WI38 (cell line): Measurements from ENCODE around the gene ERP29.

ENCODE experiments used
- H3K4me3 ChIP-seq: 2 replicates; pipeline ENCODE4 v1.5.1; 2011; ENCODE audit warnings: low read depth, mild to moderate bottlenecking, control low read depth, low read length
- TF ChIP-seq, protein P1 (sequence below): IDR thresholded peaks from 2 replicates; pipeline ENCODE4 v1.5.1; 2012; ENCODE audit warnings: low read depth, mild to moderate bottlenecking, control low read depth, low read length

The ERP29 gene

DNA sequence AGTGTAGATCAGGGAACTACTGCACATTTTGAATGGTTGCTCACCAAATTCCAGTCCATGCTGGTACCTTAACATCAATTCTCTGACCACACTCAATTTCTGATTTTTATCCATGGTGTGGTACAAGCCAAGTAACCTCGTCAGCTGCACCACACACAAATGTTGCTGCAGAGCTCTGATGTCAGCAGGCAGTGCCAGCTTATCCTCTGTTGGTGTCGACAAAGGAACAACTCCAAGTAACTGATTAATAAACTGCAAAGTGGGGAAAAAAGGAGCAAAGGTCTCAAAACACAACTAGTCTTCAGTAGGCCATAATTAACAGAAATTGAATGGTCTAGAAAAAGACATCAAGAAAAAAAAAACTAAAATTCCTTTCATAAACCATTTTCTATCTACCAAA, 47.9 kb downstream of the ERP29 start:
- TF ChIP-seq, protein P1, sequence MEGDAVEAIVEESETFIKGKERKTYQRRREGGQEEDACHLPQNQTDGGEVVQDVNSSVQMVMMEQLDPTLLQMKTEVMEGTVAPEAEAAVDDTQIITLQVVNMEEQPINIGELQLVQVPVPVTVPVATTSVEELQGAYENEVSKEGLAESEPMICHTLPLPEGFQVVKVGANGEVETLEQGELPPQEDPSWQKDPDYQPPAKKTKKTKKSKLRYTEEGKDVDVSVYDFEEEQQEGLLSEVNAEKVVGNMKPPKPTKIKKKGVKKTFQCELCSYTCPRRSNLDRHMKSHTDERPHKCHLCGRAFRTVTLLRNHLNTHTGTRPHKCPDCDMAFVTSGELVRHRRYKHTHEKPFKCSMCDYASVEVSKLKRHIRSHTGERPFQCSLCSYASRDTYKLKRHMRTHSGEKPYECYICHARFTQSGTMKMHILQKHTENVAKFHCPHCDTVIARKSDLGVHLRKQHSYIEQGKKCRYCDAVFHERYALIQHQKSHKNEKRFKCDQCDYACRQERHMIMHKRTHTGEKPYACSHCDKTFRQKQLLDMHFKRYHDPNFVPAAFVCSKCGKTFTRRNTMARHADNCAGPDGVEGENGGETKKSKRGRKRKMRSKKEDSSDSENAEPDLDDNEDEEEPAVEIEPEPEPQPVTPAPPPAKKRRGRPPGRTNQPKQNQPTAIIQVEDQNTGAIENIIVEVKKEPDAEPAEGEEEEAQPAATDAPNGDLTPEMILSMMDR = no peak
- H3K4me3 ChIP-seq = no peak overlapping the region

DNA sequence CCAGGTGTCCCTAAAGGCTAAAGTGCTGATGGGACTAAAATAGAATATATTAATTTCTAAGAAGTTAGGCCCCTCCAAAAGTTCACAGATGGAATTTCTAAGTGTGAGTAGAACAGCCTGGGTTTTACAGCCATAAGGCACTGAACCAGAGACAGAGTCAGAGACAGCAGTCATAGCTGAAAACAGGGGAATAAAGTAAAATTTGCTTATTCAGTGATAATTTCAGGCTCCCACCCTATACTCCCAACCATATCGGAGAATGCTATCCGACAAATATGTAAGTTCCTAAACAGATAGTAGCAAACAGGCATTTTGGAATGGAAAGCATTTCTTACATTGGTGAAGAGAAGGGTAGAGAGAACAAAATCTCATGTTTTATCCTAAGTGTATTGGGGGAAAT, 50.0 kb downstream of the ERP29 start:
- no peak overlapping the region for H3K4me3 ChIP-seq
- TF ChIP-seq, protein P1 = no peak

DNA sequence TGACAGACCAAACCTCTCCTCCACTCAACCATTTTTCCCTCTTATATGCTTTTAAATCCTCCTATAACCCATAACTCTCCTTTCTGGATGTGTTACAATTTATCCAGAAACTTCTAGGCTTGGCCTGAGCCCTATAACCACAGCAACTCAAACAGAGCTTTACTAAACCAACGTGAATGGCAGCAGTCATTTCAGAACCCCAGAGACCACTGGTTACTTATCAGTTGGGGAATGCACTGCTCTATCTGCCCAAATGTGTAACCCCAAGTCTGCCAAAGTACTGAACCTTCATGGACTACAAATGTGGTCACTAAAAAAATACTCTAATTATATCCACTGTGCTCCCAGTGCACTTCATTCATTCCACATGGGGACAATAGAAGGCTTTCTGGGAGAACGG, 53.3 kb downstream of the ERP29 start:
- H3K4me3 ChIP-seq = no peak overlapping the region
- TF ChIP-seq, protein P1 = no peak
